Natural killer cell treated with Interleukin-12 subunit alpha and Interleukin-12 subunit beta and Interleukin-15 and Interleukin-18, amount 100 ng/mL, for 72 hours (primary cell): Measurements from ENCODE around the gene IQSEC3. TPM values are rescaled to one million over a fixed set of nuclear protein-coding genes. Genes with fewer than 3 reads are reported as not detected.
A peak's percentile ranks its signal among the peaks of the same experiment; 100 is the strongest.

Experiments used
- ATAC-seq, 2 donors: fragments of 150-1000 bp; cut with Tn5 transposase in 1 of 2; sonication (Bioruptor Pico), chemical (Tn5 transposase) in 1 of 2; 2 replicates each; pipeline ENCODE4 v1.10.0; 2021
- DNase-seq: peaks from one replicate; pipeline ENCODE4 v3.0.0; 2022; ENCODE audit warnings: low spot score
- H3K27ac Mint-ChIP-seq, 2 donors: 1 replicate in 1 of 2; 2 replicates in 1 of 2; pipeline ENCODE4 v1.8.0; 2022; ENCODE audit warnings: mixed read lengths in 2 of 2, mild to moderate bottlenecking in 1 of 2, moderate library complexity in 1 of 2
- H3K27me3 Mint-ChIP-seq, 2 donors: 1 replicate in 1 of 2; 2 replicates in 1 of 2; pipeline ENCODE4 v1.8.0; 2022; ENCODE audit warnings: mixed read lengths in 2 of 2
- H3K36me3 Mint-ChIP-seq: one replicate; pipeline ENCODE4 v1.8.0; 2022; ENCODE audit warnings: mixed read lengths
- H3K4me1 Mint-ChIP-seq, 2 donors: 1 replicate in 1 of 2; 2 replicates in 1 of 2; pipeline ENCODE4 v1.8.0; 2022; ENCODE audit warnings: low read depth in 2 of 2, mixed read lengths in 2 of 2, mild to moderate bottlenecking in 1 of 2
- H3K4me3 Mint-ChIP-seq: one replicate; pipeline ENCODE4 v1.8.0; 2022; ENCODE audit warnings: mixed read lengths
- H3K9me3 Mint-ChIP-seq: 2 replicates; pipeline ENCODE4 v1.8.0; 2022; ENCODE audit warnings: mixed read lengths
- total RNA-seq, 2 donors: library from RNA; stranded (reverse); gene quantifications; one replicate each; pipeline ENCODE4 v1.2.3, GENCODE V29; 2022

IQSEC3 gene
- total RNA-seq, 2 donors from 2014 or later: 0.22 to 1.1 TPM

DNA sequence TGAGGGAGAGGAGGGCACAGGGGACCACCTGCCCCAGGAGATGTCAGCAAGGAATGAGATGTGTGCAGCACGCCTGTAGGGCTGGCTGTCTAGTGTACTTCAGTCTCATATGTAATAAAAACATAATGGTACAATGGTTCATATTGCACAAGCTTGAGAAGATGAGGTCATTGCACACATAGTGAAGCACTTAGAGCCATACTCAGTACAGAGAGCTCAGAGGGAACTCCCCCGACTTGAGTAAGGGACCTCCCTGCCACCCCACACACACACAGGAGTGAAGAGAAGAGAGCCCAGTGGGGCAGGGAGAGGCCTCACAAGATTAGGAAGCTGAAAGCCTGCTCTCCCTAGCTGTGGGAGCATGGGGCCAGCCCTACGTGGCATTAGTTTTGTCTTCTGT lies 85.9 kb downstream of the IQSEC3 start:
- ATAC-seq (no peak), DNase-seq (no peak)
- no peaks in the 10 kb centered on the region for H3K9me3 Mint-ChIP-seq
- no peak overlapping the region for H3K27ac Mint-ChIP-seq
- peaks cover 2 to 7% of the 10 kb centered on the region in 2 donors for H3K27me3 Mint-ChIP-seq
- H3K36me3 Mint-ChIP-seq: no peaks in the 10 kb centered on the region
- peaks cover 5 to 7% of the 10 kb centered on the region in 2 donors for H3K4me1 Mint-ChIP-seq
- no peak overlapping the region for H3K4me3 Mint-ChIP-seq

DNA sequence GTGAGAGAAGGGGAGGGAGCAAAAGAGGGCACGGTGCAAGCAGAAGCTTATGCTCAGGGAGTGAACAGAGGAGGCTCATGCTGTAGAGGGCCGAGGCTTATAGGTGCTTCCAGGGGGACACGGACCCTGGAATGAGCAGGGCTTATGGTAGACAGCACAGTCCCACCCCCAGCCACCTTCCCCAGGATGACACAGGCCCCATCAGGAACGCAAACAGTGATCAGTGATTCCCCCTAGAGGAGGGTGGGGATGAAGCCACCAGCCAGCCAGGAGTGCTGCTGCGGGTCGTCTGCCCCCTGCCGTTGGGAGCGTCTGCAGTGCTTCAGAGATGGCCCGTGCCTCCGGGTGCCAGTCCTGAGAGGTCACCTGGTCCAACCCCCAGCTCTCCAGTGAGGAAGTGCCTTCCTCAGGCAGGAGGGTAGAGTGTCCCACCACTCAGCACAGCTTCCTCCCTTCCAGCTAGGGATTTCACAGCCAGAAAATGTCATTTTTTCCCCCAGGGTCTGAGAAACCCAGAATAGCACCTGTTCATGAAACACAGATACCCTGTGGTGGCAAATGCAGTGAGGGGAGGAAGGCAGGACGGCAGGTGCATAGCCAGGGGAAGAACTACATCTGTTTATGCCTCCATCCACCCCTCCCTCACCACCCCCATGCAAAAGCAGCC lies 86.6 kb downstream of the IQSEC3 start:
- no peaks in the 10 kb centered on the region for H3K9me3 Mint-ChIP-seq
- H3K4me3 Mint-ChIP-seq: no peak overlapping the region
- DNase-seq: no peak
- H3K27ac Mint-ChIP-seq: no peak overlapping the region
- peaks cover 2 to 7% of the 10 kb centered on the region in 2 donors for H3K27me3 Mint-ChIP-seq
- no peaks in the 10 kb centered on the region for H3K36me3 Mint-ChIP-seq
- H3K4me1 Mint-ChIP-seq: peaks cover 5 to 7% of the 10 kb centered on the region in 2 donors
- ATAC-seq: peak; percentile 63 to 64

DNA sequence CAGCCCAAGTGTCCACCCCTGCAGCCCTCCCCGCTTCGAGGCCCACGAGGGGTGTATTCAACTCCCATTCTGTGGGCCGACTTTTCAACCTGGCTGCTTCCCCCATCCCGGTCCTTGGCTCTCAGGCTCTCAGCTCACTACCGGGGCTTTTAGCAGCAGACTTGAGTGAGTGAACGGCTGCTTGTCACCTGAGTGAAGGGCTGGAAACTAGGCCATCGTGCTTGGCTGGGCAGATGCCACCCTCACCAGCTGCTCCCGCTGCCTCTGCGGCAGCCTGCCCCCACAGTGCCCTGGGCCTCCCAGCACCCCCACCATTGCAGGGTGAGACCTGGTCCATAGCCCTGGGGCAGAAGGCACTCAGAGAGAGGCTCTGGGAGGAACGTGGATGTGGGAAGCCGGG lies 87.5 kb downstream of the IQSEC3 start:
- no peaks in the 10 kb centered on the region for H3K9me3 Mint-ChIP-seq
- no peak for ATAC-seq
- no peaks in the 10 kb centered on the region for H3K36me3 Mint-ChIP-seq
- DNase-seq: no peak
- H3K4me3 Mint-ChIP-seq: no peak overlapping the region
- H3K27ac Mint-ChIP-seq: no peak overlapping the region
- H3K4me1 Mint-ChIP-seq: peaks cover 5 to 7% of the 10 kb centered on the region in 2 donors
- H3K27me3 Mint-ChIP-seq: peaks cover 2 to 7% of the 10 kb centered on the region in 2 donors

DNA sequence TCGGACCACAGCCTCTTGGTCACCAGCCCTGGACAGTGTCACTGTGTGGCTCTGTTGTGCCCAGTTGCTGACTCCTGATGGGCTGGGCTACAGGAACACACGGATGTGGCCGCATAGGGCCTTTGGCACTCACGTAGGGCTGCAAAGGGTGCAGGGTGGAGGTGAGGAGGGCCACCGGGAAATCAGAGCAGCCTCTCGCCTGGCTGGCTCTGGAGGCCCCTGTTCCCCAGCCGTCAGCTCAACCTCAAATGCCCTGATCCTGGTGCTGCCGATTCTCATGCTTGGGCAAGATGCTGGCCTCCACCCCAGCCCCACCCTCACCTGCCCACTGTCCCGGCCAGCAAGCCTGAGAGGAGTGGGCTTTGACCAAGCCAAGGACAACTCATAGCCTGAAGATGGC lies 88.4 kb downstream of the IQSEC3 start:
- H3K27ac Mint-ChIP-seq: no peak overlapping the region
- H3K9me3 Mint-ChIP-seq: no peaks in the 10 kb centered on the region
- peaks cover 2 to 7% of the 10 kb centered on the region in 2 donors for H3K27me3 Mint-ChIP-seq
- DNase-seq (no peak), ATAC-seq (no peak)
- H3K4me1 Mint-ChIP-seq: peaks cover 5 to 7% of the 10 kb centered on the region in 2 donors
- H3K4me3 Mint-ChIP-seq: no peak overlapping the region
- no peaks in the 10 kb centered on the region for H3K36me3 Mint-ChIP-seq

DNA sequence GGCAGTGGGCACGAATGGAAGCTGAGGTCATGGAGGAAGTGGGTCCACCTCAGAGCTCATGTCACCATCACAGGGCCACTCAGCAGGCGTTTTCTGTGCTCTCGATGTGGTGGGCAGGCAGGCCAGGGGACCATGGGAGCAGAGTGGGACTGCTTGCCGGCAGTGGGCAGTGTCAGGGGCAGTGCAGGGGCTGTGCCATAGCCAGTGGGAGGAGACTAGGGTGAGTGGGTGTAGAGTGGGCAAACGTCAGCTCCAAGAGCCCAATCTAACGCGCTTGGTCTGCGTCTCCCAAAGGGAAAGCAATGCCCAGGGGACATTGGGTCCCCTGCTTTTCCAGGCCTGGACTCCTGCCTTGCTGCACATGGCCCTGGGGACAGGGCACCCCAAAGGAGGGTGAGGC lies 89.1 kb downstream of the IQSEC3 start:
- no peaks in the 10 kb centered on the region for H3K9me3 Mint-ChIP-seq
- no peaks in the 10 kb centered on the region for H3K36me3 Mint-ChIP-seq
- H3K27ac Mint-ChIP-seq: no peak overlapping the region
- H3K4me1 Mint-ChIP-seq: peaks cover 5 to 7% of the 10 kb centered on the region in 2 donors
- peaks cover 2 to 7% of the 10 kb centered on the region in 2 donors for H3K27me3 Mint-ChIP-seq
- no peak overlapping the region for H3K4me3 Mint-ChIP-seq
- ATAC-seq (no peak), DNase-seq (no peak)

DNA sequence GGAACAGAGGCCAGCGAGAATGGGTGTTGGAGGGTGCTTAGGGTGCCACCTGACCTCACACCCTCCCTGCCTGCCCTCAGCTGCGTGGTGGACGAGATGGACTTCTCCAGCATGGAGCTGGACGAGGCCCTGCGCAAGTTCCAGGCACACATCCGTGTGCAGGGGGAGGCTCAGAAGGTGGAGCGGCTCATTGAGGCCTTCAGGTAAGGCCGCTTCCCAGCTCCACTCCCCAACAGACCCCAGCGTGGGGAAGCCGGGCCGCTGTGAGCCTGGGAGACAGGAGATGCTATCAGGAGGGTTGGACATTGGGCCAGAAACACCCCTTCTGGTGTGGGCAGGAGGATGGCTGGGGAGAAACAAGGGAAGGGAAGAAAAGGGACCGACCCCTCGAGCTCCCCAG lies 90.4 kb downstream of the IQSEC3 start:
- no peaks in the 10 kb centered on the region for H3K9me3 Mint-ChIP-seq
- ATAC-seq (no peak), DNase-seq (no peak)
- no peaks in the 10 kb centered on the region for H3K36me3 Mint-ChIP-seq
- H3K4me3 Mint-ChIP-seq: no peak overlapping the region
- H3K4me1 Mint-ChIP-seq: peaks cover 5 to 7% of the 10 kb centered on the region in 2 donors
- peaks cover 0 to 2% of the 10 kb centered on the region in 2 donors for H3K27me3 Mint-ChIP-seq
- H3K27ac Mint-ChIP-seq: no peak overlapping the region

DNA sequence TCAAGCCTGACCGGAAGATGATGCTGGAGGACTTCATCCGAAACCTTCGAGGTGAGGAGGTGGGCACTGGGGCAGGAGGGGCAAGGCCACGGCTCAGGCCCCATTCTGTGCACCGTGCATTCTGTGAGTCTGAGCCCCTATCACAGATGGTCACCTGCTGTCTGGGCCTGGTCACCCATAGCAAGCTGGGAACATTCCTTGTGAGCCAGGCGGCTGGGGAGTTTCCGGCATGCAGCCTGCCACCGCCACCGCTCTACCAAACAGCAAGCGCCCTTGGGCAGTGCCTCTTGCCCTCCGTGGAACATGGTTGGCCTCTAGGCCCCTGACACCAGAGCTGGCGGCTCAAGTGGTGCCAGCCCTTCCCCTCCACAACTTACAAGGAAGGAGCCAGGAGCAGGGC lies 91.1 kb downstream of the IQSEC3 start:
- DNase-seq: no peak
- H3K27me3 Mint-ChIP-seq: no peaks in the 10 kb centered on the region

DNA sequence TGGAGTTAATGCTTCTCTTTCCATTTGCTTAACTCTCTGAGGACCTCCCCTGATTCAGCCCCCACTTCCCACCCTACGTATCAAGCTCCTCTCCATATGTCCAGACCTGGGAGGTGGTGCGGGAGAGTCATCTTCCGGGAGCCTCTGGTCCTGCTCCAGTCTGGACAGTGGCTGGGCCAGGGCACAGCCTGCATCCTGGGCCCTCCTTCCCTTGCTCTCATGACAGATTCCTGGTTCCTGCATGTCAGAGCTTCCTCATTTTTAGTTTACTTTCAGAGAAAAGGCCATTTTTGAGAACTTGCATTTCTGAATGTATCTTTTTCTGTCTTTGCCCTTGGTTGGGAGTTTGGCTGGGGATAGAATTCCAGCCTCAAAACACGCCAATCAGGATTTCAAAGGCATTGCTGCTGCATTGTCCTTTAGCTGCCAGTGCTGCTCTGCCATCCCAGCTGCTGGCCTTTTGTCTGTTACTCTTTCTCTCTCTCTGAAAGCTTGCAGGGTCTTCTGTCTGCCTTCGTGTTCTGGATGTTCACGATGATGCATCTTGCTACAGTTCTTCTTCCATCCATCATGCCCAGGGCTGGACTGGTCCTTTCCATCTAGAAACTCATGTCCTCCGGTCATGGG lies 92.7 kb downstream of the IQSEC3 start:
- no peak for ATAC-seq
- no peak overlapping the region for H3K4me3 Mint-ChIP-seq
- H3K27ac Mint-ChIP-seq: no peak overlapping the region

More for the DNA sequence above, 91.1 kb downstream of the IQSEC3 start:
- no peak for ATAC-seq
- Mint-ChIP-seq H3K4me3 (no peak overlapping the region), H3K4me1 (peaks cover 1 to 4% of the 10 kb centered on the region in 2 donors), H3K27ac (no peak overlapping the region), H3K36me3 (no peaks in the 10 kb centered on the region), H3K9me3 (no peaks in the 10 kb centered on the region)

DNA sequence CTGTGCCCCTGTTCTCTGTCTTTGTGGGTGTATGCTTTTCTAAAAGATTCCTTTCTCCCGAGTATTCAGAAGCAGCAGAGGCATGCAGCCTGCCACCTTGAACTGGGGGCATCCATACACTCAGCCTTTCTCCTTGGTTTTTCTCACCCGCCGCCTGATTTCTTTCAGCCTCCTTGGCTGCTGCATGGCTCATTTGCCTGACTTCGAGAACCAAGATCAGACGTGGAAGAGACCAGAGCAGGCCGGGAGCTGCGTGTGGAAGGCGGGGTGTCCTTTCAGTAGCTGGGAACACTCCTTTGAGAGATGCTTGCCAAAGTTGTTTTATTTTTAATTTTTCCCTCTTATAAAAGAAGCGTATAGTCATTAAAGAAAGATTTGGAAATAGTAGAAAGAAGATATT lies 94.3 kb downstream of the IQSEC3 start:
- ATAC-seq: no peak
- DNase-seq: no peak
- H3K36me3 Mint-ChIP-seq: no peaks in the 10 kb centered on the region
- H3K9me3 Mint-ChIP-seq: no peaks in the 10 kb centered on the region
- H3K27me3 Mint-ChIP-seq: peaks cover 0 to 4% of the 10 kb centered on the region in 2 donors
- no peak overlapping the region for H3K27ac Mint-ChIP-seq
- no peak overlapping the region for H3K4me3 Mint-ChIP-seq
- peaks cover 0 to 7% of the 10 kb centered on the region in 2 donors for H3K4me1 Mint-ChIP-seq

More for the DNA sequence above, 92.7 kb downstream of the IQSEC3 start:
- Mint-ChIP-seq H3K27me3 (no peaks in the 10 kb centered on the region), H3K36me3 (no peaks in the 10 kb centered on the region), H3K9me3 (no peaks in the 10 kb centered on the region), H3K4me1 (peaks cover 0 to 2% of the 10 kb centered on the region in 2 donors)
- DNase-seq: no peak

DNA sequence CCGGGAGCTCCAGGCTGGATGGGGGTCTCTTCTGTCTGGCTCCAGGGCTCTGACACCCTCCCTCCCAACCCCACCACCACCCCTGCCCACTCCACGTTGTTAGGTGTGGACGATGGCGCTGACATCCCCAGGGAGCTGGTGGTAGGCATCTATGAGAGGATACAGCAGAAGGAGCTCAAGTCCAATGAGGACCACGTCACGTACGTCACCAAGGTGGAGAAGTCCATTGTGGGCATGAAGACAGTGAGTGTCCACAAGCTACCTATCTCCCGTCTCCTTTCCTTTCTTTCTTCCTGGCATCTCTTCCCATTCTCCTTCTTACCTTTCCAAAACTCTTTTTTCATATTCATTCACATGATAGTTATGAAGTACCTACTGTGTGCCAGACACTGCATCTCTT lies 95.3 kb downstream of the IQSEC3 start:
- Mint-ChIP-seq H3K4me1 (peaks cover 8 to 13% of the 10 kb centered on the region in 2 donors), H3K4me3 (no peak overlapping the region), H3K36me3 (no peaks in the 10 kb centered on the region), H3K27me3 (peaks cover 0 to 4% of the 10 kb centered on the region in 2 donors), H3K9me3 (no peaks in the 10 kb centered on the region), H3K27ac (no peak overlapping the region)
- no peak for DNase-seq
- ATAC-seq: peak in 1 of 2 donors; percentile 16

DNA sequence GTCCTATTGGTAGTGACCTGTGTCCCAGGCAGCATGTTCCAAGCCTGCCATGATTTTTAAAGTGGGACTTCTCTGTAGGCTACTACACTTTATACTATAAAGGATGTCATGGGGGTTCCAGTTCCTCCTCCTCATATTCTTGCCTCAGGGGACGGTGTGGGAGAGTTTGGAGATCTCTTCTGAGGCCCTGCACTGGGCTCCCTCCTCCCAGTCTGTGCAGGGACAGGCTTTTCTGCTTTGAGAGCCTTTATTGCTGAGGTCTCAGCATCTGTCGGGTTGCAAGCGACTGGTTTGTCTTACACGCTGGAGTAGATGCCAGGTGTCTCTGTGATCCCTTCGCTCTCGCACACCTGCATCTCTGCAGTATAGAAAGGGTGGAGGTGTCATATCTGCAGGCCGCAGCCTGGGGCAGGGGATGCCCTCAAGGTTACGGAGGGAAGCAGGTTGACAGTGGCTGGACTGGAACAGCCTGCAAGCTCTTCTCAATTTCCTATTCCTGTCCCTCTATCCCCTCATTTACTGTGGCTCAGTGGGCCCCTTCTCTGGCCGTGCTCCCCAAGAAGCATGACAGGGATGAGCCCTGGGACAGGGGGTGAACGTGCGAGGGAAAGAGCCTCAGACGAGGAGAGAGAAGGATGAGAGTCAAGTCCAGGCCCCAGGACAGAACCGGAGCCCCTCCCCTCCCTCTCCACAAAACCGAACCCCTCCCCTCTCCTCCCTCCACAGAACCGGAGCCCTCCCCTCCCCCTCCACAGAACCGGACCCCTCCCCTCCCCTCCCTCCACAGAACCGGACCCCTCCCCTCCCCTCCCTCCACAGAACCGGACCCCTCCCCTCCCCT lies 96.1 kb downstream of the IQSEC3 start:
- Mint-ChIP-seq H3K27ac (no peak overlapping the region), H3K9me3 (no peaks in the 10 kb centered on the region), H3K4me1 (peaks cover 8 to 13% of the 10 kb centered on the region in 2 donors), H3K27me3 (peaks cover 2 to 4% of the 10 kb centered on the region in 2 donors), H3K4me3 (no peak overlapping the region), H3K36me3 (no peaks in the 10 kb centered on the region)
- no peak for DNase-seq
- ATAC-seq: no peak

DNA sequence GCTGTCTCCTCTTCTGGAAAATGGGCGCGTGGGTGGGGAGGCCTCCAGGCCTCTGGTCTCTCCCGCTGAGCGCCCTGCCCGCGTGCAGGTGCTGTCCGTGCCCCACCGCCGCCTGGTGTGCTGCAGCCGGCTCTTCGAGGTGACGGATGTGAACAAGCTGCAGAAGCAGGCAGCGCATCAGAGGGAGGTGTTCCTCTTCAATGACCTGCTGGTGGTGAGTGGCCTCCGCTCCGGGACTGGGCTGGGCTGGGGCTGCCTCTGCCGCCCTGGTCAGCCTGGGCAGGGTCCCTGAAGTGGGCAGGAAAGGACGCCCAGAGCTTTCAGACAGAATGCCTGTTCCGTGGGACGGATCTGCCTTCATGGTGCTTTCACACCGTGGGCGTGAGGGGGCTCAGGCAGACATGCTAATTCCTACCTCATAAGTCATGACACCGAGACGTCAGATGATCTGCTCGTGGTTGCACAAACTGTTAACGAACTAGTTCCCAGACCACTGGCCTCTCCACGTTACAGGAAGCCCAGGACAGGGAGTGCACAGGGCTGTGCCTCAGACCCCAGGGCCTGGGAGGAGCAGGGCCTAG lies 96.9 kb downstream of the IQSEC3 start:
- Mint-ChIP-seq H3K27me3 (peaks cover 2 to 4% of the 10 kb centered on the region in 2 donors), H3K9me3 (no peaks in the 10 kb centered on the region), H3K4me3 (no peak overlapping the region), H3K36me3 (no peaks in the 10 kb centered on the region), H3K4me1 (peaks cover 8 to 13% of the 10 kb centered on the region in 2 donors), H3K27ac (no peak overlapping the region)
- ATAC-seq (no peak), DNase-seq (no peak)

DNA sequence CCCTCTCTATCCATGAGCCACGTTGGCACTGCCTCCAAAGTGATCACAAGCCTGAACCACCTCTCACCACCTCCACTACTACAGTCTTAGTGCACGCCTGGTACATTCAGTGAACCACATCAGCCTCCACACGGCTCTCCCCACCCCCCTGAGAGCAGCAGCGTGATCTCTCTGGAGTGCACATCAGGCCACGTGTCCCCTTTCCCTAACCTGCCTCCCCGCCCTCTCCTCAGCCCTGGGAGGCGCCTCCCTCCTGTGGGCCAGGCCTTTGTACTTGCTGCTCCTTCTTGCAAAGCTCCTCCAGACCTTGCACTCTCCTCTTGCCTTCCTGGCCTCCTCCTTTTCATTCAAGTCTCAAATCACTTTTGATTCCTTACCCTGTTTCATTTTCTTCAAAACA lies 97.6 kb downstream of the IQSEC3 start:
- H3K27me3 Mint-ChIP-seq: peaks cover 2 to 4% of the 10 kb centered on the region in 2 donors
- no peak for ATAC-seq

More for the DNA sequence above, 97.6 kb downstream of the IQSEC3 start:
- DNase-seq: no peak
- no peaks in the 10 kb centered on the region for H3K9me3 Mint-ChIP-seq
- no peak overlapping the region for H3K4me3 Mint-ChIP-seq
- no peaks in the 10 kb centered on the region for H3K36me3 Mint-ChIP-seq
- H3K4me1 Mint-ChIP-seq: peaks cover 13 to 15% of the 10 kb centered on the region in 2 donors
- peak overlapping the region in 1 of 2 donors; percentile 5 for H3K27ac Mint-ChIP-seq
